Right lobe of liver (tissue), 4 donors: ENCODE measurements around the gene CLK2.

Experiments
- CTCF ChIP-seq, 4 donors: fragments of 200-600 bp in 3 of 4; fragments of 450-650 bp in 1 of 4; IDR thresholded peaks; one replicate each; pipeline versions ENCODE4 v1.5.1 to v1.8.0; 2016 to 2022; ENCODE audit warnings: antibody characterized with exemption in 4 of 4, mild to moderate bottlenecking in 2 of 4
- POLR2A ChIP-seq: fragments of 450-650 bp; IDR thresholded peaks from one replicate; pipeline ENCODE4 v1.6.1; 2017; ENCODE audit warnings: antibody characterized with exemption, mild to moderate bottlenecking
- donor health status: DM: no; HTN: no; CAD: no.
- donor health status: DM: no; HTN: no; CAD: no.
- donor health status: DM: no; HTN: yes; CAD: no.

- TF ChIP-seq CTCF (IDR thresholded peaks at IDR 0.05) = no peak
- TF ChIP-seq POLR2A = no peak
These were observed 31.5 kb downstream of the CLK2 start for GRCh38 chr1:155241841-155242264.
